ENCODE measurements around the gene LYRM9.
"Not testable (repeated sequence)": the region's sequence is repeated elsewhere in the genome, so short reads cannot be mapped to it uniquely, and the experiment has no call there.

Gene LYRM9

GRCh38 chr17:27837769-27838168, 55.4 kb downstream of the LYRM9 start:
- DNase-seq: not testable (repeated sequence)

- DNase-seq: no peak
Measured at GRCh38 chr17:27836651-27837050, 56.5 kb downstream of the LYRM9 start.

GRCh38 chr17:27834571-27834970, 58.6 kb downstream of the LYRM9 start:
- DNase-seq: no peak

GRCh38 chr17:27832831-27833230, 60.3 kb downstream of the LYRM9 start:
- no peak for DNase-seq

GRCh38 chr17:27829888-27830287, 63.3 kb downstream of the LYRM9 start:
- DNase-seq: not testable (repeated sequence)

- DNase-seq: not testable (repeated sequence)
Measured at GRCh38 chr17:27829143-27829711, 63.9 kb downstream of the LYRM9 start.
